CD4-positive, alpha-beta T cell treated with Interleukin-17A for 1 hour (primary cell): Measurements from ENCODE around the gene ARHGAP33.
A peak's percentile ranks its signal among the peaks of the same experiment; 100 is the strongest.

Source experiments
- DNase-seq: peaks from one replicate; pipeline ENCODE4 v3.0.0-alpha.2; 2020

ARHGAP33 gene

DNA sequence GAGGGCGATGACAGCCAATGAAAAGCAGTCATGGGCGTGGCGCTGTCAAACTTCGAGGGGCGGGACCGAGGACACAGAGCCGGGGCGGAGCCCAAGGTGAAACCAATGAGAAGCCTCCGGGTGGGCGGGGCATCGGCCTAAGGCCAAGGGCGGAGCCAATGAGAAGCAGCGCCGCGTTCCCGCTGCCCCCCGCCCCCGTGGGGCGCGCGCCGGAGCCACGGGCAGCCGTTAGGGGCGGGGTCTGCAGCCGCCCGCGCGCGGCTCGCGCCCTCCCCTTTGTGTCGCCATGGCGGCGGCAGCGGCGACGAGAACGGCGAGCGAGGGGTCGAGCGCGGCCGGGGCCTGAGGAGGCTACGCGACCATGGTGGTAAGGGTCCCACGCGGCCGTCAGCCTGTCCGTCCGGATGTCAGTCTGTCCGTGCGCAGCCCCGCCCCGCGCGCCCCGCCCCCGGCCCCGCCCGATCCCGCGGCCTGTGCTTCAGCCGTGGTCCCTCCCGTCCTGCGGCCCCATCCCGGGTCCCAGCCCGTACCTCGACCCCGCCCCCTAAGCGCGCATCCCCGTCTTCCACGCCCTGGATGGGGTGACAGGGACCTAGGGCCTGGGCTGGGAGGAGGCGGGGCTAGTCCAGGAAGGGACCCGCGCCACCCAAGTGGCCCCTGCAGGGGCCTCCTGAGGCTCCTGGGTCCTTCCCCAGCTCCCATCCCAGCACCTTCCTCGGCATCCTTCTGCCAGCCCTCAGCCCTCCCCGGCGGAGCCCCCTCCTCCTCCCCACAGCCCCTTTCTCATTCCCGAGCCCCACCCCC is at the start of gene ARHGAP33:
Gene ARHGAP33, plus strand, starts transcription at position 267 of the 804 bp plus-strand sequence. Its CDS starts 95 bp downstream, at position 362.
- DNase-seq = peak; percentile 99

GRCh38 chr19:35727053-35727955 is 48.1 kb upstream of the ARHGAP33 start:
- no peak for DNase-seq

DNA sequence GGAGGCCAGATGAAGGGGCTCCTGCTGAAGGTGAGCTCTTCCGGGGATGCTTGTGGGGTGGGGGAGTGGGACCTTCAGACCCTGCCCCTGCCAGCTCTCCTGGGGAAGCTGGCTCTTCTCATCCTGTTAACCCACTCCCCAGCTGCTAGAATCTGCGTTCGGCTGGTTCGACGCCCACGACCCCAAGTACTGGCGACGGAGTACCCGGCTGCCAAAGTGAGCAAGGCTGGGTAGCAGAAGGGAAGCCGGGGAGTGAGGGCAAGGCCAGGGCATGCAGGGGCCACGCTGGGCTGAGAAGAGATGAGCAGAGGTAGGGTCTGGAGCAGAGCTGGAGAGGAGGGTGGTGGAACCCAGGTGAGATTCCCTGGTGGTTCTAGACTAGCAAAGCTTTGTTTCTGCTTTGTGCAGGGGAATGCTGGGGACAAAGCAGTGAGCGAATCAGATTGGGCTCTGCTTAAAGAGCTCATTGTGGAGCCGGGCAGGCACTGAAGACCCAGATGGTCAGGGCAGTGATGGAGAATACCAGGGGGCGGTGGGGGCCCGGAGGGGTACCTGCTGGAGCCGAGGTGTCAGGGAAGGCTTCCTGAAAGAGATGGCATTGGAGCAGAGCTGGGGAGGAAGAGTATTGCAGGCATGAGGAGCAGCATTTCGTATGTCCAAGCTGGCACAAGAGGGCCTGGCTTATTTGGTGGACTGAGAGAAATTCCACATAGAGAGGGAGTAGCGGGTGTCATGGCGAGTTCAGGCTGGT is 47.2 kb upstream of the ARHGAP33 start:
- no peak for DNase-seq

DNA sequence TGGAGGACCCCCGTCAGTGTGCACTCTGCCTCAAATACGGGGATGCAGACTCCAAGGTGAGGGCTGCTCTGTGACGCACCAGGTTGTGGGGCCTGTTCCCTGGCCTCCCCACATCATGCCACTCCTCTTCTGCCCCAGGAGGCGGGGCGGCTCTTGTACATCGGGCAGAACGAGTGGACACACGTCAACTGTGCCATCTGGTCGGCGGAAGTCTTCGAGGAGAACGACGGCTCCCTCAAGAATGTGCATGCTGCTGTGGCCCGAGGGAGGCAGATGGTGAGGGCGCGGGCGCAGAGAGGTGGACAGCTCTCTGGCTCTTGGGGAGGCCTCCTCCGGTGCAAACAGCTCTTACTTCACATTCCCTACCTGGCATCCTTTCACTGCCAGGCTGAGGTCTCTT is 46.3 kb upstream of the ARHGAP33 start:
- DNase-seq = no peak

DNA sequence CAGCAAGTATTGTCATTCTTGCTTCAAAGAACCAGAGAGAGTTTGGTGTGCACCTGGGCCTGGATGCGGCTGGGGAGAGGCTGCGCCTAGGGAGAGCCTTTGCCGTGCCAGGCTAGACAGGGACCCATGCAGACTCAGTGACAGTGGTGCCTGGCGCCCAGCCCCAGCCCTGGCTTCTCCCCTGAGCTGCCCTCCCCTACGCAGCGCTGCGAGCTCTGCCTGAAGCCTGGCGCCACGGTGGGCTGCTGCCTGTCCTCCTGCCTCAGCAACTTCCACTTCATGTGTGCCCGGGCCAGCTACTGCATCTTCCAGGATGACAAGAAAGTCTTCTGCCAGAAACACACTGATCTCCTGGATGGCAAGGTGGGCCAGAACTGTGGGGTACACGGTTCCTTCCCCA is 45.6 kb upstream of the ARHGAP33 start:
- no peak for DNase-seq

DNA sequence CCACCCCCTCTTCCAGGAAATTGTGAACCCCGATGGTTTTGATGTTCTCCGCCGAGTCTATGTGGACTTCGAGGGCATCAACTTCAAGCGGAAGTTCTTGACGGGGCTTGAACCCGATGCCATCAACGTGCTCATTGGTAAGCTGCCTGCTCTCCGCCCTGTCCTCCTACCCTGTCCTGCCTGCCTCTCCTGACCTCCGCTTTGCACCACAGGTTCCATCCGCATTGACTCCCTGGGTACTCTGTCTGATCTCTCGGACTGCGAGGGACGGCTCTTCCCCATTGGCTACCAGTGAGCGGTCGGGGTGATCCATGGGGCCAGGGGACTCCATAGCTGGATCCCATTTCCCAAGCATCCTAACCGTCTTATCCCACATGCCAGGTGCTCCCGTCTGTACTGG is 45.0 kb upstream of the ARHGAP33 start:
- DNase-seq = no peak

GRCh38 chr19:35731353-35731752 is 44.0 kb upstream of the ARHGAP33 start:
- DNase-seq = no peak

GRCh38 chr19:35731779-35732405 is 43.5 kb upstream of the ARHGAP33 start:
- no peak for DNase-seq

- no peak for DNase-seq
Measured at GRCh38 chr19:35732540-35733179, 42.7 kb upstream of the ARHGAP33 start.

- no peak for DNase-seq
Measured at GRCh38 chr19:35733180-35734125, 41.9 kb upstream of the ARHGAP33 start.

GRCh38 chr19:35734273-35734672 is 41.1 kb upstream of the ARHGAP33 start:
- DNase-seq = no peak

- DNase-seq = no peak
Measured at GRCh38 chr19:35734889-35735288, 40.5 kb upstream of the ARHGAP33 start.

DNA sequence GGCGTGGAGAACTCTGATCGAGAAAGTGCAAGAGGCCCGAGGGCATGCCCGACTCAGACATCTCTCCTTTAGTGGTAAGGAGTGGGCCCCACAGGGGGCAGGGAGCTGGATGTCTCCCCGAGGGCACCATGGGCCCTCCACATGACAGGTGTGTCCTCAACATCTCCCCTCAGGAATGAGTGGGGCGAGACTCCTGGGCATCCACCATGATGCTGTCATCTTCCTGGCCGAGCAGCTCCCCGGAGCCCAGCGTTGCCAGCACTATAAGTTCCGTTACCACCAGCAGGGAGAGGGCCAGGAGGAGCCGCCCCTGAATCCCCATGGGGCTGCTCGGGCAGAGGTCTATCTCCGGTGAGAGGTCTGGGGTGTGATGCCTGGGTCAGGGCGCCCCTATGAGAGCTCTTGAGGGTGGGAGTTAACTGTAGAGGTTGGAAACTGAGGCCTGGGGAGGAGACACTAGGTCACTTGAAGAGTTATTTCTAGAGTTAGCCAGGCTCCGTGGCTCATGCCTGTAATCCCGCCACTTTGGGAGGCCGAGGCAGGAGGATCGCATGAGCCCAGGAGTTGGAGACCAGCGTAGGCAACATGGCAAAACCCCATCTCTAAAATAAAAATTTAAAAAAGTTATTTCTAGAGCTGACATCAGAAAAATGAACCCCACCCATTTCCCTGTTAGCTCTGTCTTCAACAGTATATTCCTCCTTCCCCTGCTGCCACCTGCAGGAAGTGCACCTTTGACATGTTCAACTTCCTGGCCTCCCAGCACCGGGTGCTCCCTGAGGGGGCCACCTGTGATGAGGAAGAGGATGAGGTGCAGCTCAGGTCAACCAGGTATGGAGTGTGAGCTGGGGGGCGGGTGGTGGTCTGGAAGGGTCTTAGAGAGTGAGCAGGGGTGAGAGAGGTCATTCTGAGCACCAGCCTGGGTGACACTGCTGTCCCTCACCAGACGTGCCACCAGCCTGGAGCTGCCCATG is 38.2 kb upstream of the ARHGAP33 start:
- peak; percentile 43 for DNase-seq

- no peak for DNase-seq
Measured at GRCh38 chr19:35738021-35738886, 37.1 kb upstream of the ARHGAP33 start.

DNA sequence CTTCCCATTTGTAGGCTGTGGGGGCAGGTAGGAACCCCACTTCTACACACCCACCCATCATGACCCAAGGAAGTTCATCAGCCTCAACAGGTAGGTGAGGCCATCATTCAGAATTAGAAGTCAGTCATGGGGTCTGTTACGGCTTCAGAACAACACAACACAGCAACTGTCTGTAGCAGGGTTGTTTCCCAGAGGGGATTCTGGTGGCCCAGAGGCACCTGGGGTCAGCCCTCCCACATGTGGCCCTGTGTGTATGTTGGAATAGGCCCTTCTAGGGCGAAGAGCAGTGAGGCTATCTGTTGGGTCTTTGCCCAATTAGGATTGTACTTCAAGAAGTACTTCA is 36.5 kb upstream of the ARHGAP33 start:
- no peak for DNase-seq

- DNase-seq = no peak
Measured at GRCh38 chr19:35739275-35740107, 35.9 kb upstream of the ARHGAP33 start.

DNA sequence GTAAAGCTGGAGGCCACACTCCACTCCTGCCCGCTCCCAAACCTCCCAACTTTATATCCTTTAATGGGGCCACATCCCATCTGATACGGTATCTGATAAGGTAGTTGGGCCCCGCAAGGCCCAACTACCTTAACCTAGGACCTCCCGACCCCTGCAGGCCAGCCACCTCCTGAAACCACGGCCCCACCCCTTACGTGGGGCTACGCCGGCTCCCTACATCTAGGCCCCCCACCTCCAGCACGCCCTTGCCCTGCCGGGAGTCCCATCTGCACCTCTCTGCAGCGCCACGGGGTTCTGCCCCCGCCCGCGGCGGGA is 35.3 kb upstream of the ARHGAP33 start:
- no peak for DNase-seq
